HG03469 (cell line): ENCODE measurements around the gene STX2.
"Not testable (repeated sequence)": the region's sequence is repeated elsewhere in the genome, so short reads cannot be mapped to it uniquely, and the experiment has no call there.

Experiments
- ATAC-seq: cut with Tn5 transposase; IDR thresholded peaks from one replicate; pipeline ENCODE4 v1.9.1; 2021; ENCODE audit warnings: mild to moderate bottlenecking, moderate library complexity, moderate number of reproducible peaks; ENCODE audit not compliant: unreplicated experiment

The STX2 gene

DNA sequence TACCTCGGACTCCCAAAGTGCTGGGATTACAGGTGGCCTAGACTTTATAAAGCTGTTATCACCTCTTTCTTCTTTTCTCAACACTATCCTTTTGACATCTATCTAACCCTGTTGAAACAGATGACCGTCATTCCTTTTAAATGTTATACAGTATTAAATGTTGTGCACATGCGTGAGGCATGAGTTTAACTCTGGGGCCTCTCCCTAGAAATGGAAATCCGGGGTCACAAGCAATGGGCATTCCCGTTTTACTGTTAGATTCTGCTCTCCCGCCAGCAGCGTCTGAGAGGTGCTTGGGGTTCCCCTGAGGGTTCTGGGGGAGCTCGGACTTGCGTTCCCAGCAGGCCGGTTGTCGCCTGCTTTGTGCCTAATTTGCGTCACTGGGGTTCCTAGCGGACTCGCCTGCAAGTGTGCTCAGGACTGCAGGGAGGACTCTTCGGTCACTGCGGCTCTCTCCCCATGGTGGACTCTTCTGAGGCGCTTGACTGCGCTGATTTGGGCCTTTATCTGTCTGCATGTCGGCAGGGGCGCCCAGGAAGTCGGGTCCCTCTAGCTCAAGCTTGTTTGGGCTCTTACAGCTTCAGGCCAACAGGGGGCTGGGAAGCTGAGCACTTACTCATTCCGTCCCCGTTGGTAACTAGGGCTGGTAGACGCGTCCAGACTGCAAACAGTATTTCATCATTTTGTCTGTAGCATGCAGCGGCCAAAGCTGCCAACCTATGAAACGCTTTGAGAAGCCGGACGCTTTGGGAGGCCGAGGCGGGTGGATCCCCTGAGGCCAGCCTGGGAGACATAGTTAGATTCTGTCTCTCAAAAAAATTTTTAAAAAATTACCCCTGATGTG is 31.6 kb upstream of the STX2 start:
- ATAC-seq: peak; percentile 52

DNA sequence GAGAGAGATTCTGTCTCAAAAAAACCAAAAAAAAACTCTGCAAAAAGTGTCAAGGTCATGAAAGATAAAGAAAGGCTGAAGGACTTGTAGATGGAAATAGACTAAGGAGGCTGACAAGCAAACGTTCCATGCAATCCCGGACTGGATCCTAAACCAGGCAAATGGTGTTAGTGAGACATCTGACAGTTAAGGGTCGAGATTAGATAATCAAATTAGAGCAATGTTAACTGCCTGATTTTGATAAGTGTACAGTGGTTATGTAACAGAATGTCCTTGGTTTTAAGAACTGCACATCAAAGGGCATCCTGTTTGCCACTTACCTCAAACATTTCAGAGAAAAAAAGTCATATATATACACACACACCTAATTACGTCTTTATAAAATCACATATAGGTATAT is 29.4 kb upstream of the STX2 start:
- no peak for ATAC-seq

DNA sequence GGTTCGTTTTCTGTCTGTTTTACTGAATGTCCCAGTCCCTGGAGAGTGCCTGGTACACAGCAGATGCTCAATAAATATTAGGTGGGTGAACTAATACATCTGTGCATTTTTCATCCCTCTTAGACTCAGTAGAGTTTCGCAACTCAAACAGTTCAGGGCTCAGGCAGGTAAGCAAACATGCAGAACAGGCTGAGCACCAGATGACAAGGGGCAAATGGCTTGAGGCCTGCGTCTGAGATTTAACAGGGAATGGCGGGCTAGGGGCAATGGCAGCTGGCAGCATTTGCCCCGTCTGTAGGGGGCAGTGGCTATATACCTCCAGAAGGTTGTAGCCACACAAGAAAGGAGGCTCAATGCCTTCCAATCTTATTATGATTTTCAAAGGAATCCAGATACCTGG is 24.2 kb upstream of the STX2 start:
- ATAC-seq: no peak

DNA sequence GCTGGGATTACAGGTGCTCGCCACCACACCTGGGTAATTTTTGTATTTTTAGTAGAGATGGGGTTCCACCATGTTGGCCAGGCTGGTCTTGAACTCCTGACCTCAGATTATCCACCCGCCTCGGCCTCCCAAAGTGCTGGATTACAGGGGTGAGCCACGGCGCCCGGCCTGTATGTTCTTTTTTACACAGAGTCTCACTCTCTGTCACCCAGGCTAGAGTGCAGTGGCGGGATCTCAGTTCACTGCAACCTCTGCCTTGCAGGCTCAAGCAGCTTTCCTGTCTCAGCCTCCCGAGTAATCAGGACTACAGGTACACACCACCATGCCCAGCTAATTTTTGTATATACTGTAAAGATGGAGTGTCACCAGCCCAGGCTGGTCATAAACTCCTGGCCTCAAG is 23.7 kb upstream of the STX2 start:
- not testable (repeated sequence) for ATAC-seq

DNA sequence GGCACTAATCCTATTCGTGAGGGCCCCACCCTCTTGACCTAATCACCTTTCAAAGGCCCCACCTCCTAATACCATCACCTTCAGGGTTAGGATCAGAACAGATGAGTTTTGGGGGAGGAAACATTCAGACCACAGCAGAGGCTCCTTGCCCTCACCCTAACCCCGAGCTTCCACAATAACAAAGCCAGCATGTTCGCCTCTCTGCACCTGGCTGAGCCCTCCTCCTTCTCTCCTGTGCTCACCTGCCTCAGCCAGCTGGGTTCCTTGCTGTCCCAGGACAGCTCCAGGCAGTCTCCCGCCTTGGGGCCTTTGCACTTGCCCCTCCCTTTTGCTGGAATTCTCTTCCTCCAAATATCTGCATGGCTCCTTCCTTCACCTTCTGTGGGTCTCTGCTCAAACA is 23.1 kb upstream of the STX2 start:
- ATAC-seq: no peak

- no peak for ATAC-seq
Measured at GRCh38 chr12:130860311-130860710, 21.3 kb upstream of the STX2 start.

GRCh38 chr12:130859161-130859560 is 20.1 kb upstream of the STX2 start:
- ATAC-seq: no peak

DNA sequence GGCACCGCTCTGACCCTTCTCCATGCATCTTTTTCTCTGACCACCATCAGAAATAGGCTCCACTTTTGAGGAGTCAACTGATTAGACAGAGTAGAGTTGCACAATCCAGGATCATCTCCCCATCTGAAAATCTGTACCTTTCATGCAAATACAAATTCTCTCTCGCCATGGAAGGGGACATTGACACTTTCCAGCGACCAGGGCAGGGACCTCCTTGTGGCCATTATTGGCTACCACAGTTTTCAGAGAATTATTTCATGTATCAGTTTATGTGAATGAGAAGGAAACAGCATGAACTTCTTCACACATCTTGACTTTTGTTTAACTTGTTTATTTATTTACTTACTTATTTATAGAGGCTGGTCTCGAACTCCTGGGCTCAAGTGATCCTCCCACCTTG is 19.0 kb upstream of the STX2 start:
- ATAC-seq: no peak

DNA sequence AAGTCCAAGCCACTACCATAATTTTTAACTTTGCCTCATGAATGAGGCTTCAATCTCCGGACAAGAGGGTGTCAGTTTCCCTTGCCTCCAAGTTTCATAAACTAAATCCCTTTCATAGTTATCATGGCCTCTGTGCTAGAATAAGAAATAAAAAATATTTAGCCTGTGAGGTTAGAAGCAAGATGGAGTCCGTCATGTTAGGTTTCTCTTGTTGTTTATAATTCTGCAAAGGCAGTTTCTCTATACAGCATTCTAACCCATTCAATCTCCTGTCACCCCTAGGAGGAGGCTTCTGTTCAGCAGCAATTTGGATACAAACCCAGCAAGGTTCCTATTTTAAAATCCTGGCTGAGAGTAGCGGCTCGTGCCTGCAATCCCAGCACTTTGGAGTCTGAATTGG is 17.0 kb upstream of the STX2 start:
- ATAC-seq: no peak

DNA sequence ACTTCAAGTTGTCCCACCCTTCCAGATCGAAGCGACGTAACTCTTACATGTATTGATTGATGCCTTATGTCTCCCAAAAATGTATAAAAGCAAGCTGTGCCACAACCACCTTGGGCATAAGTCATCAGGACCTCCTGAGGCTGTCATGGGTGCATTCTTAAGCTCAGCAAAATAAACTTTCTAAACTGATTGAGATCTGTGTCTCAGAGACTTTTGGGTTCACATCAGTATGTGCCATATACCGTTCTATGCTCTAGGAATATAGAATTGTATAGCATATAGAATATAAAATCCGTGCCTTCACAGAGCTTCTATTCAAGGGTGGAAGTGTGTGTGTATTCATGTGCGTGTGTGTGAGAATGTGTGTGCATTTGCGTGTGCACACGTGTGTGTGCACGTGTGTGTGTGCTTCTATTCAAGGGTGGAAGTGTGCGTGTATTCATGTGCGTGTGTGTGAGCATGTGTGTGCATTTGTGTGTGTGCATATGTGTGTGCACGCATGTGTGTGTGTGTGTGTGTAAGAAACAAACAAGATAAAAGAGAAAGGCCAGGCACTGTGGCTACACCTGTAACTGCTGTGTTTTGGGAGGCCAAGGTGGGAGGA is 11.5 kb upstream of the STX2 start:
- ATAC-seq: no peak

GRCh38 chr12:130849561-130850417 is 10.7 kb upstream of the STX2 start:
- no peak for ATAC-seq

GRCh38 chr12:130848785-130849305 is 9.8 kb upstream of the STX2 start:
- not testable (repeated sequence) for ATAC-seq

DNA sequence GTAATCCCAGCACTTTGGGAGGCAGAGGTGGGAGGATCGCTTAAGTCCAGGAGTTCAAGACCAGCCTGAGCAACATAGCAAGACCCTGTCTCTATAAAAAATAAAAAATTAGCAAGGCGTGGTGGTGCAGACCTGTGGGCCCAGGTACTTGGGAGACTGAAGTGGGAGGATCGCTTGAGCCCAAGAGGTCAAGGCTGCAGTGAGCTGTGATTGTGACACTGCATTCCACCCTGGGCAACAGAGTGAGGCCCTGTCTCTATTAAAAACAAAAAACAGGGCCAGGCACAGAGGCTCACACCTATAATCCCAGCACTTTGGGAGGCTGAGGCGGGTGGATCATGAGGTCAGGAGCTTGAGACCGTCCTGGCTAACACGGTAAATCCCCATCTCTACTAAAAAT is 9.1 kb upstream of the STX2 start:
- not testable (repeated sequence) for ATAC-seq

- ATAC-seq: no peak
Measured at GRCh38 chr12:130847112-130847511, 8.1 kb upstream of the STX2 start.

- no peak for ATAC-seq
Measured at GRCh38 chr12:130846369-130846768, 7.3 kb upstream of the STX2 start.

DNA sequence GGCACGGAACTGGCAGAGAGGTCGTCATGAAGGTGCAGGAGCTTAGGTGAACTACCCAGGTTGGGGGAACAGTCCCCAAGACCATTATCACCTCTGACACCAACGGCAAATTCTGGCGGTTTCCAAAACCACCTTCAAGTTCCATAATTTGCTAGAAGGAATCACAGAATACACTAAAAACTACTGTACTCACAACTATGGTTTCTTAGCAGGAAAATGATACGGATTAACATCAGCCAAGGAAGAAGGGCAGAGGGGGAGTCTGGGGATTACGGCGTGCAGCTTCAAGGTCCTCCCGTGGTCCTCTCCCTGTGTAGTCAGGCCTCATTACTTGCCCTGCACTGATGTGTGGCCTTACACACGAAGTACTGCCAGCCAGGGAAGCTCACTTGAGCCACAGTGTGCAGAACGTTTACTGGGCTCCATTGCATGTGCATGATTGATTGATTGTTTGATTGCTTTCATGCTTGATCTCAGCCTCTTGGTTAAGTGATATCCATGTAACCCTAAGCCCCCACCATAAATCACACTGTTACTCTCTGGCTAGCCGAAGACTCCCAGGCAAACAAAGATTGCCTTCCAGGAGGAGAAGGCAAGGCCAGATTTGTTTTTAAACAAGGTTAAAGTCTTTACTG is 837 bp upstream of the STX2 start:
- no peak for ATAC-seq

GRCh38 chr12:130838284-130838950 is 633 bp downstream of the STX2 start:
- no peak for ATAC-seq

GRCh38 chr12:130835436-130835835 is 3.6 kb downstream of the STX2 start:
- no peak for ATAC-seq

DNA sequence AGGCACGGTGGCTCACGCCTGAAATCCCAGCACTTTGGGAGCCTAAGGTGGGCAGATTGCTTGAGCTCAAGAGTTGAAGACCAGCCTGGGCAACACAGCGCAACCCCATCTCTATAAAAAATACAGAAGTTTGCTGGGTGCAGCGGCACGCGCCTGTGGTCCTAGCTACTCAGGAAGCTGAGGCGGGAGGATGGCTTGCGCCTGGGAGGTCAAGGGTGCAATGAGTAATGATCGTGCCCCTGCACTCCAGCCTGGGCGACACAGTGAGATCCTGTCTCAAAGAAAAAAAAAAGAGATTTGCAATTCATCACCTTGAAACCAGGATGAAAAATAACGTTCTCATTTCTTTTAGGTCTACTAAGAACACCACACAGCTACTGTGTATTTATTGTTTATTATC is 4.0 kb downstream of the STX2 start:
- ATAC-seq: no peak

- no peak for ATAC-seq
Measured at GRCh38 chr12:130832561-130833209, 6.4 kb downstream of the STX2 start.
